ENCODE results near the gene PLOD1.

Gene PLOD1

DNA sequence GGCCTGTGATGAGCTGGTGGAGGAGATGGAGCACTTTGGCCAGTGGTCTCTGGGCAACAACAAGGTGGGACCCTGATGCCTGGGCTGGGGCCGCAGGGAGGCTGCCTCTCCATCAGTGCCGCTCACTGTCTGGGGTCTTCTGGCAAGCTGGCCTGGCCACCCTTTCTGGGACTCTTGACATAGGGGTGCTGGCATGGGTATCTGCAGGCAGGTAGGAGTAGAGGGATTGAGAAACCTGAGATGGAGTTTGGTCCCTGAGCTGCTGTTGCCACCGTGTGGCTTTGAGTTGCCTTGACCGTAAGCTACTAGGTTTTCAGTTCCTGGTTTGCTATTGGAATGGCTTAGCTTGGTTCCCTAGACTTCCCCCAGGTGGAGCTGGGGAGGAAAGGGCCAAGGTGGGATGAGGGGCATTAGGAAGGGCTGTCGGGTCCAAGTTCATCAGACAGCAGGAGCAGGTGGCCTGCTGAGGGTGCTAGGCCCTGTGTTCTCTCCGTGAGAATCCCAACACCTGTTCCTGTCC is 32.6 kb downstream of the PLOD1 start:
- no peak for TF ChIP-seq CTBP1 (IDR thresholded peaks at IDR 0.05; ENCODE audit: borderline replicate concordance)
- DNase-seq (ENCODE audit: extremely low spot score) = peak; percentile 64
- CTCF ChIA-PET = interaction anchor here (0.7 to 1.7 kb wide), 4 partner anchors 11 to 129 kb away, joined by 3 to 7 read pairs (median 3); no protein-coding TSS in a partner anchor
- POLR2A ChIA-PET = interaction anchor here (0.6 to 3.5 kb wide), 7 partner anchors 10 to 126 kb away, joined by 3 to 66 read pairs (median 4); partner anchors contain the start of genes MFN2 and PLOD1

DNA sequence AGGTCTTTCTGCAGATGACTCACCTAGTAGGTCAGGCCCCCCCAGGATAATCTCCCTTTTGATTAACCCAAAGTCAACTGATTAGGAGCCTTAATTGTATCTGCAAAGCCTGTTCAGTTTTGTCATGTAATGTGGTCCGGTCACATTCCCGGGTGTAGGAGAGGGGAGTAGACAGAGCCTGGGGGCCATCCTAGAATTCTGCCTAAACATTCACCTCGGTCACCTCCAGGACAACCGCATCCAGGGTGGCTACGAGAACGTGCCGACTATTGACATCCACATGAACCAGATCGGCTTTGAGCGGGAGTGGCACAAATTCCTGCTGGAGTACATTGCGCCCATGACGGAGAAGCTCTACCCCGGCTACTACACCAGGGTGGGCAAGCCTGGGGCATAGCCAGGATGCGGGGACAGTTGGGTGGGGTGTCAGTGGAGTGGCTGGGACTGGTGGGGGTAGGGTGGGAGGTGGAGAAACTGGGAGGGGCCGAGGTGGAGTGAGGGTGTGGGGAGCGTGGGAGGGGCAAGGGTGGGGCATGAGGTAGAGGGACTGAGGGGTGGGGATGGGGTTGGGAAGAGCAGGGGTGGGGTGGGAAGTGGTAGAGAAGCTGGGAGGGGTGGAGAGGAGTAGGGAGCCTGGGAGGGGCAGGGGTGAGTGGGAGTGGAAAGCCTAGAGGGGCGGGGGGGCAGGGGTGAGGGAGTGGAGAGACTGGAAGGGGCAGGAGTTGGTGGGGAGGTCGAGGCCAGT is 36.1 kb downstream of the PLOD1 start:
- TF ChIP-seq FOXK2 (IDR thresholded peaks at IDR 0.05) = no peak
- TF ChIP-seq SUZ12 (IDR thresholded peaks at IDR 0.05) = no peak
- TF ChIP-seq ELF4 (IDR thresholded peaks at IDR 0.05) = no peak
- no peak for TF ChIP-seq L3MBTL2 (conservative IDR thresholded peaks at IDR 0.05)
- TF ChIP-seq CTBP1 (IDR thresholded peaks at IDR 0.05; ENCODE audit: borderline replicate concordance) = no peak
- TF ChIP-seq NFRKB (IDR thresholded peaks at IDR 0.05) = no peak
- TF ChIP-seq BHLHE40 (IDR thresholded peaks at IDR 0.05; ENCODE audit: borderline replicate concordance) = no peak
- no peak for TF ChIP-seq LEF1 (IDR thresholded peaks at IDR 0.05; ENCODE audit: borderline replicate concordance)
- no peak for TF ChIP-seq TARDBP (IDR thresholded peaks at IDR 0.05)
- no peak for TF ChIP-seq HDGF (IDR thresholded peaks at IDR 0.05; ENCODE audit: borderline replicate concordance)
- no peak for TF ChIP-seq ARNT (IDR thresholded peaks at IDR 0.05)
- TF ChIP-seq, protein P1, sequence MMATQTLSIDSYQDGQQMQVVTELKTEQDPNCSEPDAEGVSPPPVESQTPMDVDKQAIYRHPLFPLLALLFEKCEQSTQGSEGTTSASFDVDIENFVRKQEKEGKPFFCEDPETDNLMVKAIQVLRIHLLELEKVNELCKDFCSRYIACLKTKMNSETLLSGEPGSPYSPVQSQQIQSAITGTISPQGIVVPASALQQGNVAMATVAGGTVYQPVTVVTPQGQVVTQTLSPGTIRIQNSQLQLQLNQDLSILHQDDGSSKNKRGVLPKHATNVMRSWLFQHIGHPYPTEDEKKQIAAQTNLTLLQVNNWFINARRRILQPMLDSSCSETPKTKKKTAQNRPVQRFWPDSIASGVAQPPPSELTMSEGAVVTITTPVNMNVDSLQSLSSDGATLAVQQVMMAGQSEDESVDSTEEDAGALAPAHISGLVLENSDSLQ (IDR thresholded peaks at IDR 0.05) = no peak
- no peak for TF ChIP-seq FOXM1 (IDR thresholded peaks at IDR 0.05; ENCODE audit: borderline replicate concordance)
- TF ChIP-seq ZNF384 (IDR thresholded peaks at IDR 0.05) = no peak
- no peak for TF ChIP-seq SP1 (IDR thresholded peaks at IDR 0.05)
- TF ChIP-seq FOXA1 (IDR thresholded peaks at IDR 0.05) = no peak
- no peak for DNase-seq (ENCODE audit: extremely low spot score)
- ChIA-PET POLR2A (interaction anchor here (1.5 kb wide), 1 partner anchor 61 kb away, joined by 3 read pairs; no protein-coding TSS in a partner anchor), CTCF (interaction anchor here (0.6 kb wide), 1 partner anchor 81 kb away, joined by 4 read pairs; no protein-coding TSS in a partner anchor)

DNA sequence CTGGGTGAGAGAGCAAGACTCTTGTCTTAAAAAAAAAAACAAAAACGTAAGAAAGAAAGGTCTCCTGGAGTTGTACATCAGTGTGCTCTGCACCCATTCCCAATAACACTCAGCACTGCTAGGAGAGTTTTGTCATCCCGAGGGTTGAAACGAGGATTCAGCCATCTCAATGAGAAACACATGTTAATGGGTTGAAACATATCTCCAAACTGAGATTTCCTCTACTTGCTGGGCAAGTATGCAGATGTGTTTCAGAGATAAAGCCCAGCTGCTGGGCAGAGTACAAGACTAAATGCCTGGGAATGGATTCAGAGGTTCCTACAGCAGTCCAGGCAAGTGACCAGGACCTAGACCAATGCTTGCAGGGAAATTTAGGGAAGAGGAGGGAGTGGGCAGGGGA is 43.1 kb downstream of the PLOD1 start:
- no peak for DNase-seq (ENCODE audit: extremely low spot score)
- TF ChIP-seq SP1 (IDR thresholded peaks at IDR 0.05) (no peak), ARNT (IDR thresholded peaks at IDR 0.05) (no peak), ZNF384 (IDR thresholded peaks at IDR 0.05) (no peak), FOXM1 (IDR thresholded peaks at IDR 0.05; ENCODE audit: borderline replicate concordance) (no peak), TARDBP (IDR thresholded peaks at IDR 0.05) (no peak)
- ChIA-PET CTCF (interaction anchor here (1.0 kb wide), 1 partner anchor 10 kb away, joined by 3 read pairs; no protein-coding TSS in a partner anchor), POLR2A (interaction anchor here (5.0 kb wide), 1 partner anchor 68 kb away, joined by 57 read pairs; no protein-coding TSS in a partner anchor)

DNA sequence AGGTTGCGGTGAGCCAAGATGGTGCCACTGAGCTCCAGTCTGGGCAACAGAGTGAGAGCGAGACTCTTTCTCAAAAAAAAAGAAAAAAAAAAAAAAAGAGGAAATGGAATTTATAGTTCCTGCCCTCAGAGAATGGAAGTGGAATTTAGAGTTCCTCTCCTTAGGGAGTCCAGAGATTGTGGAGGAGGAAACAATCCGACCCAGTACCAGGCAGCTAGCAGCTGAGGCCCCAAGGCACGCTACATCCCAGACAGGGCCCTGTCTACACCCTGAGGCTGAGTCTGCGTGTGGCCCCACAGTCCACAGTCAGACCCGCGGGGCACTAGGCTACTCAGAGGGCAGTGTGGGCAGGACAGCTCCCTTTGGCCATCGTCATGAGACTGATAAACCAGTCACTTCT is 43.8 kb downstream of the PLOD1 start:
- no peak for DNase-seq (ENCODE audit: extremely low spot score)
- CTCF ChIA-PET = interaction anchor here (1.0 kb wide), 1 partner anchor 11 kb away, joined by 3 read pairs; no protein-coding TSS in a partner anchor
- TF ChIP-seq L3MBTL2 (conservative IDR thresholded peaks at IDR 0.05) (no peak), NFRKB (IDR thresholded peaks at IDR 0.05) (no peak), HDGF (IDR thresholded peaks at IDR 0.05; ENCODE audit: borderline replicate concordance) (no peak), BHLHE40 (IDR thresholded peaks at IDR 0.05; ENCODE audit: borderline replicate concordance) (no peak), FOXK2 (IDR thresholded peaks at IDR 0.05) (no peak), FOXA1 (IDR thresholded peaks at IDR 0.05) (no peak), ELF4 (IDR thresholded peaks at IDR 0.05) (no peak), TARDBP (IDR thresholded peaks at IDR 0.05) (no peak), SUZ12 (IDR thresholded peaks at IDR 0.05) (no peak), ARNT (IDR thresholded peaks at IDR 0.05) (no peak), ZNF384 (IDR thresholded peaks at IDR 0.05) (no peak), CTBP1 (IDR thresholded peaks at IDR 0.05; ENCODE audit: borderline replicate concordance) (no peak), LEF1 (IDR thresholded peaks at IDR 0.05; ENCODE audit: borderline replicate concordance) (no peak), FOXM1 (IDR thresholded peaks at IDR 0.05; ENCODE audit: borderline replicate concordance) (no peak)
- TF ChIP-seq, protein P1 (IDR thresholded peaks at IDR 0.05) = no peak
- POLR2A ChIA-PET = interaction anchor here (0.7 to 5.0 kb wide), 2 partner anchors 68 to 91 kb away, joined by 4 to 57 read pairs; no protein-coding TSS in a partner anchor

DNA sequence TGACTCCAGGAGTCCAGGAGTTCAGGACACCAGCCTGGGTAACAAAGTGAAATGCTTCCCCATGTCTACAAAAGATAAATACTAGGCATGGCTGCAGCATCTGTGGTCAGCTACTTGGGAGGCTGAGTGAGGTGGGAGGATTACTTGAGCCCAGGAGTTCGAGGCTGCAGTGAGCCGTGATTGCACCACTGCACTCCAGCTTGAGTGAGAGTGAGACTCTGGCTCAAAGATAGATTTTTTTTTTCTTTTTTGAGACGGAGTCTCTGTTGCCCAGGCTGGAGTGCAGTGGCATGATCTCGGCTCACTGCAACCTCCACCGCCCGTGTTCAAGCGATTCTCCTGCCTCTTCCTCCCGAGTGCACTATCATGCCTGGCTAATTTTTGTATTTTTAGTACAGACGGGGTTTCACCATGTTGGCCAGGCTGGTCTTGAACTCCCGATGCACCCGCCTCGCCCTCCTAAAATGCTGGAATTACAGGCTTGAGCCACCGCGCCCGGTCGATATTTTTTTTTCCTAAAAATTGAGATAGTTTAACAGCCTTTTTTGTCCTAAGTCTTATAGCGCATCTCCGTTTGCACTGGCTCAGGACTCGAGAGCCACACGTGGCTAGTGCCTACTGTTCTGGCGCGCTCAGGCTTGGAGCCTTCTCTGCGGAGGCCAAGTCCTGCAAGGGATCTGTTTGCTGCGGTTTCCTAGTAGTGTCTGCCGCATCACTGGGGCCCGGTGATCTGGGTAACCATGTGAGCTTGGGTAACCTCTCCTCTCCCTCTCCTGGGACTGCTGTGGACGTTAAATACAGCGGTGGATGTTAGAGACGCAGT is 44.7 kb downstream of the PLOD1 start:
- TF ChIP-seq FOXK2 (IDR thresholded peaks at IDR 0.05) (no peak), ZNF384 (IDR thresholded peaks at IDR 0.05) (no peak), FOXM1 (IDR thresholded peaks at IDR 0.05; ENCODE audit: borderline replicate concordance) (no peak), TARDBP (IDR thresholded peaks at IDR 0.05) (no peak), BHLHE40 (IDR thresholded peaks at IDR 0.05; ENCODE audit: borderline replicate concordance) (no peak), FOXA1 (IDR thresholded peaks at IDR 0.05) (no peak), HDGF (IDR thresholded peaks at IDR 0.05; ENCODE audit: borderline replicate concordance) (no peak), NFRKB (IDR thresholded peaks at IDR 0.05) (no peak), ARNT (IDR thresholded peaks at IDR 0.05) (no peak), L3MBTL2 (conservative IDR thresholded peaks at IDR 0.05) (no peak)
- ChIA-PET POLR2A (interaction anchor here (0.7 to 5.0 kb wide), 14 partner anchors 11 to 207 kb away, joined by 3 to 57 read pairs (median 5); partner anchors contain the start of genes MIIP and PLOD1), CTCF (no interaction called here)
- DNase-seq (ENCODE audit: extremely low spot score) = no peak
